Esophagus (tissue), 2 donors: ENCODE results near the gene SLC22A7. TPM values are rescaled to one million over a fixed set of nuclear protein-coding genes. Genes with fewer than 3 reads are reported as not detected.
"Not testable (repeated sequence)": the region's sequence is repeated elsewhere in the genome, so short reads cannot be mapped to it uniquely, and the experiment has no call there.

Source experiments
- H3K27ac ChIP-seq, 2 donors: one replicate each; pipeline ENCODE4 v1.5.1; 2013; ENCODE audit warnings: low read depth in 2 of 2, mild to moderate bottlenecking in 2 of 2, inconsistent platforms in 1 of 2, low read length in 1 of 2, moderate library complexity in 1 of 2
- H3K27me3 ChIP-seq, 2 donors: one replicate each; pipeline ENCODE4 v1.6.1; 2013; ENCODE audit warnings: low read length in 2 of 2, control low read depth in 1 of 2, mild to moderate bottlenecking in 1 of 2; ENCODE audit not compliant: insufficient read depth in 2 of 2, control insufficient read depth in 1 of 2
- H3K36me3 ChIP-seq, 2 donors: one replicate each; pipeline ENCODE4 v1.6.1; 2013; ENCODE audit warnings: low read length in 1 of 2; ENCODE audit not compliant: control insufficient read depth in 2 of 2, insufficient read depth in 2 of 2
- H3K4me1 ChIP-seq, 2 donors: one replicate each; pipeline ENCODE4 v1.6.1; 2013; ENCODE audit warnings: low read length in 1 of 2; ENCODE audit not compliant: control insufficient read depth in 2 of 2, insufficient read depth in 2 of 2
- H3K4me3 ChIP-seq, 2 donors: one replicate each; pipeline ENCODE4 v1.5.1; 2013; ENCODE audit warnings: low read length in 2 of 2, mild to moderate bottlenecking in 2 of 2, low read depth in 1 of 2, moderate library complexity in 1 of 2
- H3K9me3 ChIP-seq, 2 donors: one replicate each; pipeline ENCODE4 v1.6.1; 2013; ENCODE audit warnings: mild to moderate bottlenecking in 2 of 2, low read depth in 1 of 2, low read length in 1 of 2, moderate library complexity in 1 of 2; ENCODE audit not compliant: control insufficient read depth in 2 of 2, insufficient read depth in 1 of 2
- WGBS, 2 donors: extraction: QIAGEN DNeasy Blood & Tissue Kit; methylation state at CpG; one replicate each; pipeline ENCODE4 v1.1.7; 2013; 5-methylcytosine and 5-hydroxymethylcytosine counted together
- polyA plus RNA-seq, 2 donors: library from polyadenylated mRNA; stranded (reverse); fragments of 200-250 nt; gene quantifications; one replicate each; pipeline ENCODE4 v1.2.3, GENCODE V29; 2013
- donor health status: healthy with polysubstance abuse.
- donor health status: Bipolar disorder and iron deficiency.

SLC22A7 gene
- polyA plus RNA-seq, 2 donors: not detected

DNA sequence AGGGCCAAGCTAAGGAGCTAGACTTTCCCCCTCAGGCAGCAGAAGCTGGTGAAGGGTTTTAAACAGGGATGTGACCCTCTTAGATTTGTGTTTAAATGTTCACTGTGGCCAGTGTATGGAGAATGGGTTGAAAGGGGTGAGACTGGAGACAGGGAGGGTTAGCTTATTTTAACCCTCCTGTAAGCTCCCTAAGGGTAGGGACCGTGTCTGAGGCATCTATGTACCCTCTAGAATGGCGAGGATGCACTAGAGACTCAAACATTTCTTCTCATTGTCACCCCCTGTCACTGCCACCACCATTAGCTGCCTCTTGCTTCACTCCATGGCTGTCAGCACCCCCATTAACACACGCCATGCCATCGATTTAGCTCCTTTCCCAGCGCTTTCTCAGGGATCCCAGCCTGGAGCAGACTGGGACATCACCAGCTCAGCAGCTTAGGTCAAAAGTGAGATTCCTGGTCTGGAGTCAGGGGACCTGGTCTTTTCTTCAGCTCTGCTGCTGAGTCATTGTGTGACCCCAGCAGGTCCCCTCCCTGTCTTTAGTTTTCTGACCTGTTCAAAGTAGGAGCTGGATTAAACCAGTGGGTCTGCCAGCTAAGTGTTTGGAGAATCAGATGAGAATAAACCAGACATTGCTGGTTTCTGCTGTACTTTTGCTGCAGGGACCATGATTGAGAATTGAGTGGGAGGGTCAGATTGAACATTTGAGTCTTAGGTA, 1.1 kb upstream of the SLC22A7 start:
- Histone ChIP-seq H3K27me3 (no peaks in the 10 kb centered on the region), H3K27ac (no peak overlapping the region), H3K9me3 (peaks cover 0 to 3% of the 10 kb centered on the region in 2 donors), H3K36me3 (no peaks in the 10 kb centered on the region), H3K4me3 (no peak overlapping the region), H3K4me1 (no peaks in the 10 kb centered on the region)
- WGBS, 2 donors: 85 to 93% methylated on average over 5 of the region's 5 CpGs

DNA sequence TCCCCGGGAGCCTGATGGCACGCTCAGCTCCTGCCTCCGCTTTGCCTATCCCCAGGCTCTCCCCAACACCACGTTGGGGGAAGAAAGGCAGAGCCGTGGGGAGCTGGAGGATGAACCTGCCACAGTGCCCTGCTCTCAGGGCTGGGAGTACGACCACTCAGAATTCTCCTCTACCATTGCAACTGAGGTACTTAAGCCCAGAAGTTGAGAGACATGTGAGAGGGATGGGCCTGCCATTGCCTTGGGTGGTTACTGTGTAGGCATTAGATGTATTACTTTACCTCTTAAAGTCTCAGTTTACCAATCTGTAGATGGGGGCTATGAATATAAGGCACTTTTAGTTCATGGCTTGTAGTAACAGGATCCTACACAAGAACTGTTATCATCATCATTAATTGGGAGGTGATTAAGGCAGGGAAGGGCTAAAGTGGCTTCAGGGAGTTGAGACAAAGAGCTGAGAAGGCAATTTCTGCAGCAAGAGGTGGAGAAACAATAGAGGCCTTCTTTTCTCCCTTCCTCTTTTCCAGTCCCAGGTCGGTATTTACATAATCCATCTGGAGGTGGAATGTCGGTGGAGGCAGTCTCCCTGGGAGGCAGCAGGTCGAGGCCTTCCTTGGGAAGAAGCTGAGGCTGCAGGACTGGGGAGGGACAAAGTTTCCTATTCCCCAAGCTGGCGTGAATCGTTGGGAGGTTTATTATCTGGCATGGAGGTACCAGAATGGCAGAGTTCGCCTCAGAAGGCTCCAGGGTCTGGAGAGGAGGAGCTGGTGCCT, 691 bp downstream of the SLC22A7 start:
- Histone ChIP-seq H3K9me3 (peaks cover 0 to 3% of the 10 kb centered on the region in 2 donors), H3K27ac (no peak overlapping the region), H3K4me3 (no peak overlapping the region), H3K4me1 (no peaks in the 10 kb centered on the region), H3K36me3 (no peaks in the 10 kb centered on the region), H3K27me3 (no peaks in the 10 kb centered on the region)
- WGBS, 2 donors: 73% methylated on average over 12 of the region's 12 CpGs

DNA sequence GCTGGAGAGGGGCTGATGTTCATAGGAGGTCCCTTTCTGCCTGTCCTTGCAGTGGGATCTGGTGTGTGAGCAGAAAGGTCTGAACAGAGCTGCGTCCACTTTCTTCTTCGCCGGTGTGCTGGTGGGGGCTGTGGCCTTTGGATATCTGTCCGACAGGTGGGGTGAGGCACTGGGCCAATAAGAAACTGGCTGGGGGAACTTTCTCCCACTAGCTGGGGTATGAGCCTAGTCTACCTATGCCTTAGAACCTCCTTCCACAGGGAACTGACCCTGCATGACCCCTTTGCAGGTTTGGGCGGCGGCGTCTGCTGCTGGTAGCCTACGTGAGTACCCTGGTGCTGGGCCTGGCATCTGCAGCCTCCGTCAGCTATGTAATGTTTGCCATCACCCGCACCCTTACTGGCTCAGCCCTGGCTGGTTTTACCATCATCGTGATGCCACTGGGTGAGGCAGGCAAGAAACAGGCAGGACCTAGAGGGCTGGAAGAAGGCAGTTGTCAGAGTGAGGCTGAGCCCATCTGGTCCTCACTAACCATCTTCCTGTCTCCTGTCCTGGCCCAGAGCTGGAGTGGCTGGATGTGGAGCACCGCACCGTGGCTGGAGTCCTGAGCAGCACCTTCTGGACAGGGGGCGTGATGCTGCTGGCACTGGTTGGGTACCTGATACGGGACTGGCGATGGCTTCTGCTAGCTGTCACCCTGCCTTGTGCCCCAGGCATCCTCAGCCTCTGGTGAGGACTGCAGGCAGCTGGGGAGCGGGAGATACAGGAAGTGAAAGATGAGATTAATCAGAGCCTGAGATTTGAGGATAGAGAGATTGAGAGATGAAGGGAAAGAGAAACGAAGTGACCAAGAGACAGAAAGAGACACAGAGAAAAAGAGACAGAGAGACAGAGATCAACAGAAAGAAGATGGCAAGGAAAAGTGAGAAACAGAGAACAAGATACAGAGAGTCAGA, 1.6 kb downstream of the SLC22A7 start:
- Histone ChIP-seq H3K4me1 (no peaks in the 10 kb centered on the region), H3K27ac (no peak overlapping the region), H3K4me3 (no peak overlapping the region), H3K9me3 (peaks cover 0 to under 1% of the 10 kb centered on the region in 2 donors), H3K36me3 (no peaks in the 10 kb centered on the region), H3K27me3 (no peaks in the 10 kb centered on the region)
- WGBS, 2 donors: 78 to 81% methylated on average over 18 of the region's 18 CpGs

DNA sequence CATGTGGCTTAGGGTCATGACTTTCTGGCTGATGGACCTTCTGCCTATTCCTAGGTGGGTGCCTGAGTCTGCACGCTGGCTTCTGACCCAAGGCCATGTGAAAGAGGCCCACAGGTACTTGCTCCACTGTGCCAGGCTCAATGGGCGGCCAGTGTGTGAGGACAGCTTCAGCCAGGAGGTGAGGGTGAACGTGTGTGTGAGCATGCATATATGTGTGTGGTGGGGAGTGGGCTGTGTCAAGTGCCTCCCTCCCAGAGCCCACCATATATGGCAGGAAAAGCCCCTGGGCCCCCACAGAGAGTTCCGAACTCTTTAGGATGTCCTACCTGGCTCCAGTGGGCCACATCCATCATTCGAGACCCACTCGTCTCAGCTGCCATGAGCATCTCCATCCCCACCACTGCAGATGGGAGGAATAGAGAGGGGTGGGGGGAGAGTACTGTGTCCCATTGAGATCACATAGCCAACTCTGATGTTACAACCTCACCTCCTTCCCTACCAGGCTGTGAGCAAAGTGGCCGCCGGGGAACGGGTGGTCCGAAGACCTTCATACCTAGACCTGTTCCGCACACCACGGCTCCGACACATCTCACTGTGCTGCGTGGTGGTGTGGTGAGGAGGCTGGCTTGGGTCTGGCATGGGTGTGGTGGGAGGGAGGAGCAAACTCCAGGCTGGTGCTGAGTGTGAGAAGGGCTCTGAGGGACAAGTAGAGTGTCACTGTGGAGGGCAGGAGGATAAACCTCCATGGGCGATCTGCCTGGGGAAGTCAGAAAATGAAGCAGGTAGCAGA, 3.2 kb downstream of the SLC22A7 start:
- Histone ChIP-seq H3K36me3 (no peaks in the 10 kb centered on the region), H3K9me3 (no peaks in the 10 kb centered on the region), H3K27ac (no peak overlapping the region), H3K27me3 (no peaks in the 10 kb centered on the region), H3K4me3 (no peak overlapping the region), H3K4me1 (no peaks in the 10 kb centered on the region)
- WGBS, 2 donors: 83 to 87% methylated on average over 15 of the region's 15 CpGs

GRCh38 chr6:43302126-43302525, 4.1 kb downstream of the SLC22A7 start:
- Histone ChIP-seq H3K4me3 (no peak overlapping the region), H3K27me3 (no peaks in the 10 kb centered on the region), H3K36me3 (no peaks in the 10 kb centered on the region), H3K4me1 (no peaks in the 10 kb centered on the region), H3K9me3 (no peaks in the 10 kb centered on the region), H3K27ac (no peak overlapping the region)
- WGBS, 2 donors: 86 to 89% methylated on average over 16 to 19 of the region's 19 CpGs

DNA sequence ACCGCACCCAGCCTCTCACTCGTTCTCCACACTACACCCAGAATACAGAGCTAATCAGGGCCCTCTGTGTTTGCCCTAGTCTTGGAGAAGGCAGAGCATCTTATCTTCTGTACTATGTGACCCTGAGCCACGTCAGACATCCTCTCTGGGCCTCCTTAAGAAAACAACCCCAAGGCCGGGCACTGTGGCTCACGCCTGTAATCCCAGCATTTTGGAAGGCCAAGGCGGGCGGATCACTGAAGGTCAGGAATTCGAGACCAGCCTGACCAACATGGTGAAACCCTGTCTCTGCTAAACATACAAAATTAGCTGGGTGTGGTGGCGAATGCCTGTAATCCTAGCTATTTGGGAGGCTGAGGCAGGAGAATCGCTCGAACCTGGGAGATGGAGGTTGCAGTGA, 4.9 kb downstream of the SLC22A7 start:
- not testable (repeated sequence) for H3K36me3 ChIP-seq, H3K27ac ChIP-seq, H3K27me3 ChIP-seq, H3K4me3 ChIP-seq, H3K4me1 ChIP-seq, H3K9me3 ChIP-seq
- 87 to 90% methylated on average over 11 of the region's 11 CpGs for WGBS, 2 donors

- Histone ChIP-seq H3K4me1 (peaks cover 5 to 6% of the 10 kb centered on the region in 2 donors), H3K27me3 (no peaks in the 10 kb centered on the region), H3K9me3 (no peaks in the 10 kb centered on the region), H3K36me3 (no peaks in the 10 kb centered on the region), H3K27ac (no peak overlapping the region), H3K4me3 (no peak overlapping the region)
- 63 to 66% methylated on average over 8 of the region's 8 CpGs for WGBS, 2 donors
Measured at GRCh38 chr6:43303751-43304331, 5.8 kb downstream of the SLC22A7 start.

GRCh38 chr6:43304361-43304760, 6.3 kb downstream of the SLC22A7 start:
- no peaks in the 10 kb centered on the region for H3K36me3 ChIP-seq
- H3K27ac ChIP-seq: no peak overlapping the region
- no peak overlapping the region for H3K4me3 ChIP-seq
- 52 to 59% methylated on average over 3 of the region's 3 CpGs for WGBS, 2 donors
- H3K9me3 ChIP-seq: no peaks in the 10 kb centered on the region
- peaks cover 5 to 6% of the 10 kb centered on the region in 2 donors for H3K4me1 ChIP-seq
- H3K27me3 ChIP-seq: no peaks in the 10 kb centered on the region
